VCaP (cell line): ENCODE measurements around the gene CLDN16.

Source experiments
- H3K27ac ChIP-seq: fragments of 450-650 bp; 2 replicates; pipeline ENCODE4 v1.5.1; 2017
- TF ChIP-seq, protein P1 (sequence below): fragments of 450-650 bp; conservative IDR thresholded peaks from 2 replicates; pipeline ENCODE4 v1.5.1; 2017; ENCODE audit warnings: mild to moderate bottlenecking, moderate library complexity

The CLDN16 gene

DNA sequence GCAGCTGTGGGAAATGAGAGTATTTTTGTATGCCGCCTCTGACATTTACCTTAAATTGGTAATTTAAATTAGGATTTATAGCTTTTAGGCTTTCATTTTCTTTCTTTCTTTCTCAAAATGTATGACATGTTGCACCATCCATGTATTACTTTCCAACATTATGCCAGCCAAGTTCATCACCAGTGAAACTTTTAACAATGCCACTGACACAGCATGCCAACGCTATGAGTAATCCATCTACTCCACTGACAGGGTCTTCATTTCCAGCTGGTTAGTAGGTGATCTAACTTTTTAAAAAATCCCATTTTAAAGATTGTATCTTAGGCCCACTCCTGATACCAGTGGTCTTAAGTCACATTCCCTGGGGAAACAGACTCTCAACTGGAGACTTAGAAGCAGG is 21.8 kb upstream of the CLDN16 start:
- H3K27ac ChIP-seq, result no peak overlapping the region

GRCh38 chr3:190368881-190369280 is 19.1 kb upstream of the CLDN16 start:
- TF ChIP-seq, protein P1, sequence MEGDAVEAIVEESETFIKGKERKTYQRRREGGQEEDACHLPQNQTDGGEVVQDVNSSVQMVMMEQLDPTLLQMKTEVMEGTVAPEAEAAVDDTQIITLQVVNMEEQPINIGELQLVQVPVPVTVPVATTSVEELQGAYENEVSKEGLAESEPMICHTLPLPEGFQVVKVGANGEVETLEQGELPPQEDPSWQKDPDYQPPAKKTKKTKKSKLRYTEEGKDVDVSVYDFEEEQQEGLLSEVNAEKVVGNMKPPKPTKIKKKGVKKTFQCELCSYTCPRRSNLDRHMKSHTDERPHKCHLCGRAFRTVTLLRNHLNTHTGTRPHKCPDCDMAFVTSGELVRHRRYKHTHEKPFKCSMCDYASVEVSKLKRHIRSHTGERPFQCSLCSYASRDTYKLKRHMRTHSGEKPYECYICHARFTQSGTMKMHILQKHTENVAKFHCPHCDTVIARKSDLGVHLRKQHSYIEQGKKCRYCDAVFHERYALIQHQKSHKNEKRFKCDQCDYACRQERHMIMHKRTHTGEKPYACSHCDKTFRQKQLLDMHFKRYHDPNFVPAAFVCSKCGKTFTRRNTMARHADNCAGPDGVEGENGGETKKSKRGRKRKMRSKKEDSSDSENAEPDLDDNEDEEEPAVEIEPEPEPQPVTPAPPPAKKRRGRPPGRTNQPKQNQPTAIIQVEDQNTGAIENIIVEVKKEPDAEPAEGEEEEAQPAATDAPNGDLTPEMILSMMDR, result no peak

More for the DNA sequence above, 21.8 kb upstream of the CLDN16 start:
- TF ChIP-seq, protein P1, result no peak

GRCh38 chr3:190369668-190370295 is 18.2 kb upstream of the CLDN16 start:
- no peak overlapping the region for H3K27ac ChIP-seq
- TF ChIP-seq, protein P1, result no peak

More at GRCh38 chr3:190368881-190369280, 19.1 kb upstream of the CLDN16 start:
- no peak overlapping the region for H3K27ac ChIP-seq

DNA sequence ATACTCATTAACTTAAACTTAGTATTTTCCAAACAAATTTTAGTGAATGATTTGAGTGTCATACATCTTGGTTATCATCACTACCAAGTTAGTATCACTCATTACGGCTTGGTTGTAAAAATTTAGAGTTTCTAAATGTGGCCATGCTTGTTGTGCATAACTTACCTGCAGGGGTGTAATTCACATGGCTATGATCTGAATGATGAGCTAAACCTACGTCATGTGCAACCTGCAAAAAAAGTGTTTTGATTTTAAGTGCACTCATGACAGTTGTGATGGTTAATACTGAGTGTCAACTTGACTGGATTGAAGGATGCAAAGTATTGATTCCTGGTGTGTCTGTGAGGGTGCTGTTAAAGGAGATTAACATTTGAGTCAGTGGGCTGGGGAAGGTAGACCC is 17.6 kb upstream of the CLDN16 start:
- TF ChIP-seq, protein P1, result no peak
- no peak overlapping the region for H3K27ac ChIP-seq

DNA sequence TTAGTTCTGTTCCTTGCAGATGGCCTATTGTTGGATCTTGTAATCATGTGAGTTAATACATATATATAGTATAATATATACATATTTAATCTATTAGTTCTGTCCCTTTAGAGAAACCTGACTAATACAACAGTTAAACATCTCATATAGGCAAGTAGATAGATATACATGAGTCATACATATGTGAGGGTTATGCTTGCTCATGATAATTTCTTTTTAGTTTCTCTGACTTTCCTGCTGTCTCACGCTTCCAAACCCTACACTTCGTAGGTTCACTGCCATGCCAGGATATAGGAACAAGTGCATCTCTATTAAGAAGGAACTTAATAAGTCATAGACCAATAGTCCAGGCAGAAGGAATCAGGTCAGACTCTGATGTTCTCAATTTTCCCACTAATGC is 16.8 kb upstream of the CLDN16 start:
- TF ChIP-seq, protein P1, result no peak

GRCh38 chr3:190375246-190375645 is 12.7 kb upstream of the CLDN16 start:
- TF ChIP-seq, protein P1, result no peak
- H3K27ac ChIP-seq, result no peak overlapping the region

More for the DNA sequence above, 16.8 kb upstream of the CLDN16 start:
- H3K27ac ChIP-seq, result no peak overlapping the region

DNA sequence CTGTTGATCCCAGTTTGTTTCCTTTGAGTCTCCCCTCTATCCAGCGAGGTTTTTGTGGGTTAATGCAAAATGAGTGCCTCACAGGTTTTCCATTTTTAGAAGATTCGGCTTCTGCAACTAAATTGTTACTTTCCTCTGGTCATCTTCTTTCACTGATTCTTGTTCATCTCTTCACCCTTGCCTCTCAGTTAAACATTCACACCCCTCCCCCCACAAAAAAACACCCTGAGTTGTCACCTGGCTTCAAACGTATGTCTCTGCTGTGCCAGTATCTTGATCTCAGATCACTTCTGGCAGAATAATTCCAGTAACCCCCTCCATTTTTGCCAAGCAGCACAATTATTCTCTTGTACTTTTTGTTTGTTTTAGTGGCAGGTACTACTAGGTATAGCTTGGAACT is 12.3 kb upstream of the CLDN16 start:
- no peak overlapping the region for H3K27ac ChIP-seq
- TF ChIP-seq, protein P1, result no peak
